ENCODE data around the gene MYBPC2. TPM values are rescaled to one million over a fixed set of nuclear protein-coding genes. Genes with fewer than 3 reads are reported as not detected.

Gene MYBPC2
- total RNA-seq, 1 donor from 2014 or later = not detected

GRCh38 chr19:50461066-50461875 lies 28.6 kb downstream of the MYBPC2 start:
- no peaks in the 10 kb centered on the region for H3K36me3 Mint-ChIP-seq (ENCODE audit: unreplicated experiment)
- no peak for DNase-seq (ENCODE audit: extremely low spot score, unreplicated experiment)
- no peaks in the 10 kb centered on the region for H3K9me3 Mint-ChIP-seq (ENCODE audit: unreplicated experiment)
- no peak overlapping the region for H3K27ac Mint-ChIP-seq (ENCODE audit: unreplicated experiment)
- peaks cover 2% of the 10 kb centered on the region for H3K27me3 Mint-ChIP-seq (ENCODE audit: unreplicated experiment)
- peaks cover 2% of the 10 kb centered on the region for H3K4me1 Mint-ChIP-seq (ENCODE audit: unreplicated experiment)
- peak; percentile 87 for TF ChIP-seq CTCF (IDR thresholded peaks at IDR 0.05)
- no peak overlapping the region for H3K4me3 Mint-ChIP-seq (ENCODE audit: unreplicated experiment)

GRCh38 chr19:50462970-50463369 lies 30.3 kb downstream of the MYBPC2 start:
- Mint-ChIP-seq H3K27me3 (ENCODE audit: unreplicated experiment) (no peaks in the 10 kb centered on the region), H3K27ac (ENCODE audit: unreplicated experiment) (no peak overlapping the region), H3K4me3 (ENCODE audit: unreplicated experiment) (no peak overlapping the region), H3K9me3 (ENCODE audit: unreplicated experiment) (no peaks in the 10 kb centered on the region), H3K4me1 (ENCODE audit: unreplicated experiment) (peaks cover 2% of the 10 kb centered on the region), H3K36me3 (ENCODE audit: unreplicated experiment) (no peaks in the 10 kb centered on the region)
- no peak for DNase-seq (ENCODE audit: extremely low spot score, unreplicated experiment)
- TF ChIP-seq CTCF (IDR thresholded peaks at IDR 0.05) = no peak

- H3K4me1 Mint-ChIP-seq (ENCODE audit: unreplicated experiment) = peaks cover 2% of the 10 kb centered on the region
- H3K9me3 Mint-ChIP-seq (ENCODE audit: unreplicated experiment) = no peaks in the 10 kb centered on the region
- H3K36me3 Mint-ChIP-seq (ENCODE audit: unreplicated experiment) = no peaks in the 10 kb centered on the region
- no peaks in the 10 kb centered on the region for H3K27me3 Mint-ChIP-seq (ENCODE audit: unreplicated experiment)
- no peak for DNase-seq (ENCODE audit: extremely low spot score, unreplicated experiment)
- H3K4me3 Mint-ChIP-seq (ENCODE audit: unreplicated experiment) = no peak overlapping the region
- TF ChIP-seq CTCF (IDR thresholded peaks at IDR 0.05) = no peak
- H3K27ac Mint-ChIP-seq (ENCODE audit: unreplicated experiment) = no peak overlapping the region
Observed at GRCh38 chr19:50464348-50464747, 31.7 kb downstream of the MYBPC2 start.

- Mint-ChIP-seq H3K27ac (ENCODE audit: unreplicated experiment) (no peak overlapping the region), H3K36me3 (ENCODE audit: unreplicated experiment) (no peaks in the 10 kb centered on the region)
- no peak for DNase-seq (ENCODE audit: extremely low spot score, unreplicated experiment)
Observed at GRCh38 chr19:50465000-50465399, 32.3 kb downstream of the MYBPC2 start.

More at GRCh38 chr19:50465000-50465399, 32.3 kb downstream of the MYBPC2 start:
- Mint-ChIP-seq H3K9me3 (ENCODE audit: unreplicated experiment) (no peaks in the 10 kb centered on the region), H3K4me1 (ENCODE audit: unreplicated experiment) (peaks cover 2% of the 10 kb centered on the region), H3K4me3 (ENCODE audit: unreplicated experiment) (no peak overlapping the region), H3K27me3 (ENCODE audit: unreplicated experiment) (no peaks in the 10 kb centered on the region)
- TF ChIP-seq CTCF (IDR thresholded peaks at IDR 0.05) = no peak
